HG02852 (cell line): Measurements from ENCODE around the gene EFCAB6.

Experiments used
- ATAC-seq: cut with Tn5 transposase; IDR thresholded peaks from one replicate; pipeline ENCODE4 v1.9.1; 2021; ENCODE audit warnings: mild to moderate bottlenecking, moderate library complexity; ENCODE audit not compliant: unreplicated experiment

Gene EFCAB6

GRCh38 chr22:43847376-43848289 is 35.5 kb upstream of the EFCAB6 start:
- no peak for ATAC-seq

- ATAC-seq = no peak
Measured at GRCh38 chr22:43846966-43847365, 34.9 kb upstream of the EFCAB6 start.

- no peak for ATAC-seq
Measured at GRCh38 chr22:43845981-43846380, 33.9 kb upstream of the EFCAB6 start.

- ATAC-seq = no peak
Measured at GRCh38 chr22:43844560-43845545, 32.7 kb upstream of the EFCAB6 start.

DNA sequence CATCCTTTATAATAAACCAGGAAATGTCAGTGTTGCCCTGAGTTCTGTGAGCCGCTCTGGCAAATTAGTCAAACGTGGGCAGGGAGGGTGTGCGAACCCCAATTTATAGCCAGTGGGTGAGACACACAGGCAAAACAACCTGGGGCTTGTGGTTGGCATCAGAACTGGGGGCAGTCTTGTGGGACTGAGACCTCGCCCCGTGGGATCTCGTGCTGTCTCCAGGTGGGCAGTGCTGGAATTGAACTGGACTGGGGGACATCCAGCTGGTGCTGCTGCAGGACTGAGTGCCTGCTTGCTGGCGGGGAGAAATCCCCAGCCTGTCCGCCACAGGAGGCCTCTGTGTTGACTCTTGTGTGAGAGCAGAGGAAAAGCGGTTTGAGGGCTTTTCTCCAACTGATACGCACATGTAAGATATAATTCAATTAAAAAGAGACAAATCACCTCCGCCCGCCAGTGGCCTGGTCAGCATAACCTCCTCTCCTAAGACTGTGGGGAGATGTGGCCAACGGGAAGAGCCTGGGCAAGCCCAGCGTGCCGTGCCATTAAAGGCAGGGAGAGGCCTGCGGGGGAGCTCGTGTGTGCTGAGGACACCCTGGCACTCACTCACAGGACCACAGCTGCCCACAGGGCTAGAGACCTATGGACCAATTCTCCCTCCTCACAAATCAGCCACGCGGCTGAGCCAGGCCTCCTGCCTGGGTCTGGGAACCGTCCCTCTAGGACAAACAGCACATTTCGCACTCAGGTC is 31.9 kb upstream of the EFCAB6 start:
- ATAC-seq = no peak

- ATAC-seq = no peak
Measured at GRCh38 chr22:43841742-43842141, 29.6 kb upstream of the EFCAB6 start.

DNA sequence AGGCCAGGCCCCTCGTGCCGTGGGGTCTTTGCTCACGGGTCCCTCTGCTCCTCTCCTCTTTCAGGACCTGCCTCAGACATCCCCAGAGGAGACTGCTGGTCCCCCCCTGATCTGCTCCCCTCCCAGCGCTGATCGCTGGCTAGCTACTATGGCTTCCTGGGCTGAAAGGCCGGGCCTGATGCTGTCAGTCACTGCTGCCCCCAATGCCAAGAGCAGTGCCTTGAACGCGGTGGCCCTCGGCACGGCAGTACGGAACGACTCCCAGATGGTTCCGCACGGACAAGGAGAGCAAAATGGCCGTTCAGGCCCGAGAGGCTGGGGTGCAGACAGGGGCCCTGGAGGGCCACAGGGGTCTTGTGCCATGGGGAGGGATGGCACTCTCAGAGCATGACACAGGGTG is 28.7 kb upstream of the EFCAB6 start:
- ATAC-seq = no peak

DNA sequence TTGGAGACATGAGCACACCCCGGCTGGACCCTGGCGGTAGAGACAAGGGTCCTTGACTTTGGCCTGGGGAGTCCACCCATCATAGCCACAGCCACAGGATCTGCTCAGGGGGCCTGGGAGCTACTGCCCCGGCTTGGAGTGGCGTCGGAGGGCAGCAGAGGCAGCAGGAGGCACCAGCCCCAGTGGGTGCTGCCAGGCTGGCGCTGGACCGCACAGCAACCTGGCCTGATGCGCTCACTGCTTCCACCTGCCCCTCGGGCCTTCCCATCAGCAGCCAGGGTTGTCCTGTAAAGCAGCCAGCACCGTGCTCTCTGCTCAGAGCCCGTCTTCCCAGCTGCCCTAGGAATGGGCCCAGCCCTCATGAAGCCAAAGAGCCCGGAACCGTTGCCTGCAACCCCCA is 28.3 kb upstream of the EFCAB6 start:
- no peak for ATAC-seq

- no peak for ATAC-seq
Measured at GRCh38 chr22:43839781-43840180, 27.7 kb upstream of the EFCAB6 start.

- no peak for ATAC-seq
Measured at GRCh38 chr22:43838571-43839307, 26.6 kb upstream of the EFCAB6 start.

- ATAC-seq = no peak
Measured at GRCh38 chr22:43838161-43838560, 26.1 kb upstream of the EFCAB6 start.

DNA sequence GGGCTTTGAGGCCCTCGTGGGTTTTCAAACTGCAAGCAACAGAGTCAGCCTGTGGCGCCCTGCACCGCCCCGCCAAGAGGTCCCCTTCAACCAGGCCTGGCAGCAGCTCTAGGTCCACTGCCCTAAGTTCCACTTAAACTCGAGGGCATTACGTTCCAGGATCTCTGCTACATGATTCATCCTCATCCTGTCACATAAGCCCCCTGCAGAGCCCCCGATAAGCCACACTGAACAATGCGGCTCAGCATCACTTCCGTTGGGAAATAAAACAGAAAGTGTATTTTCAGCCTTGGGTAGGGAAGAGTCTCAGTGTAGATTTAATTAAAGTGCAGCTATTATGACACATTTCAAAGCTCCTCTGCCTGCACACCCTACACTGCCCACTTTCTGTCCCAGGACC is 25.6 kb upstream of the EFCAB6 start:
- no peak for ATAC-seq

GRCh38 chr22:43835736-43836135 is 23.6 kb upstream of the EFCAB6 start:
- no peak for ATAC-seq

GRCh38 chr22:43835166-43835565 is 23.1 kb upstream of the EFCAB6 start:
- ATAC-seq = no peak

- ATAC-seq = no peak
Measured at GRCh38 chr22:43833286-43834240, 21.5 kb upstream of the EFCAB6 start.

GRCh38 chr22:43832393-43833265 is 20.5 kb upstream of the EFCAB6 start:
- ATAC-seq = no peak

GRCh38 chr22:43831561-43832392 is 19.7 kb upstream of the EFCAB6 start:
- ATAC-seq = no peak
